ENCODE measurements around the gene MNS1.

GRCh38 chr15:56445746-56446145 is 19.2 kb downstream of the MNS1 start:
- TF ChIP-seq NR2F1 (conservative IDR thresholded peaks at IDR 0.05): no peak
- no peak for TF ChIP-seq CHD1 (IDR thresholded peaks at IDR 0.05; ENCODE audit: low read depth, low read length)
- no peak for TF ChIP-seq HDAC6 (IDR thresholded peaks at IDR 0.05; ENCODE audit: unreplicated experiment)
- no peak for TF ChIP-seq CTCF (IDR thresholded peaks at IDR 0.05 in 2 of 3, conservative IDR thresholded peaks at IDR 0.05 in 1 of 3; ENCODE audit: control insufficient read depth in 2 of 3, extremely low read depth in 1 of 3, insufficient read depth in 1 of 3, low read depth in 3 of 3, low read length in 3 of 3)
- TF ChIP-seq RFX5 (IDR thresholded peaks at IDR 0.05; ENCODE audit: low read depth, low read length): no peak
- no peak for TF ChIP-seq HDAC2 (IDR thresholded peaks at IDR 0.05)
- no peak for TF ChIP-seq KDM1A (IDR thresholded peaks at IDR 0.05; ENCODE audit: borderline replicate concordance)
- TF ChIP-seq IKZF1 (conservative IDR thresholded peaks at IDR 0.05): no peak
- TF ChIP-seq MXI1 (IDR thresholded peaks at IDR 0.05; ENCODE audit: low read depth, low read length): no peak
- TF ChIP-seq POLR2A (IDR thresholded peaks at IDR 0.05; ENCODE audit: low read depth, low read length): no peak
- TF ChIP-seq BCL3 (IDR thresholded peaks at IDR 0.05; ENCODE audit: borderline replicate concordance, insufficient read depth, low read depth, low read length, poor library complexity, severe bottlenecking): no peak
- TF ChIP-seq EP300 (IDR thresholded peaks at IDR 0.05; ENCODE audit: borderline replicate concordance in 1 of 2, control insufficient read depth in 1 of 2, low read depth in 2 of 2, low read length in 2 of 2): no peak
